ENCODE results near the gene RIMBP2.

DNA sequence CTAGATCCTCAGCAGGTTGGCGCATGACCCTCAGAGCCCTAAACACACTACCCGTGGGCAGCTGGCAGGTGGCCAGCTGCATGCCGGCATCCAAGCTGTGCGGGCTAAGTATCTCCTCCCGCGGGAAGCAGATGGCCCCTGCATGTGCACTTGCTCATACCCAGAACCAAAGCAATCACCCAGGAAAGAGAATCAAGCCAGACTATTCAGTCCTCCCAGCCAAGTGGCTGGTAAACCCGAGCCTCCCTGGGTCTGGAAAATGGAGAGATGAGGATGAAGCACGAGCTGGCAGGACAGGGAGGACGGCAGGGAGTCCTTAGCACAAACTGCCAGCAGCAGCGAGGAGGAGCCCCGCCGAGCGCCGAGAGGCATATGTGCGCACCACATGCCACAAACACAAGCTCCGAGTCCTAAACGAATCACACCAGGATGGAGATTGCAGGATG lies 139.7 kb downstream of the RIMBP2 start:
- TF ChIP-seq CTCF (IDR thresholded peaks at IDR 0.05; ENCODE audit: low read length): no peak
- no peak for TF ChIP-seq EZH2 (optimal IDR thresholded peaks at IDR 0.05; ENCODE audit: low read depth, low read length)
- TF ChIP-seq EZH2phosphoT487 (IDR thresholded peaks at IDR 0.05; ENCODE audit: low read length): no peak
